ENCODE measurements around the gene FBXO28.

DNA sequence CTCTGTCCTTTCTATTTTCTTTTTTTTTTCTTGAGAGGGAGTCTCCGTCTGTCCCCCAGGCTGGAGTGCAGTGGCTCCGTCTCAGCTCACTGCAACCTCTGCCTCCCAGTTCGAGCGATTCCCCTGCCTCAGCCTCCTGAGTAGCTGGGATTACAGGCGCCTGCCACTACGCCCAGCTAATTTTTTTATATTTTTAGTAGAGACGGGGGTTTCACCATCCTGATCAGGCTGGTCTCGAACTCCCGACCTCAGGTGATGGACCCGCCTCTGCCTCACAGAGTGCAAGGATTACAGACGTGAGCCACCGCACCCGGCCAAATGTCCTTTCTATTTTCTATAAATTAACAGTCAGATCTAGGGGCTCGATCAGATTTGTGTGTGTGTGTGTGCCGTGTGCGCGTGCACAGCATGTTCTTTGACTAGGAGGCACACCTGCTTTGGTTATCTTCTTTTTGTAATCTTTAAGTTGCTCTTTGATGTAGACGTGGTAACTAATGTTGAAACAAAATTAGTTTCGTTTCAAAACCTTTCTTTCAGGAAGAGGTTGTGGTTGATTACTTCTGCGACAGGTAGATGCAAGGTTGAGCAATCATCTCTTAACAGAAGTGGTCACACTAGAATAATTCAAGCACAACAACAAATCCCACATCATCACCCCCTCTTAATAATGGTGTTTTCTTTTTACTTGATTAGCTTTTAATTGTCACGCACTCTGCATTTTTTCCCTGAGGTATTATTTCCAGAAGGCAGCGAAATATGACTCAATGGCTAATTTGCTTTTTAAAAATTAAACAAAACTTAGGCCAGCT lies 68.3 kb downstream of the FBXO28 start:
- TF ChIP-seq JUND (IDR thresholded peaks at IDR 0.05) (no peak), CTCF (IDR thresholded peaks at IDR 0.05 in 2 of 3, conservative IDR thresholded peaks at IDR 0.05 in 1 of 3; ENCODE audit: borderline replicate concordance in 1 of 3, insufficient read depth in 1 of 3, low read depth in 2 of 3, low read length in 2 of 3) (no peak), POLR2AphosphoS5 (IDR thresholded peaks at IDR 0.05; ENCODE audit: low read depth, low read length) (no peak), EZH2 (IDR thresholded peaks at IDR 0.05) (no peak)

All from HCT116 (cell line).